Lower lobe of right lung (tissue), 2 donors: ENCODE results near the gene DLGAP1. TPM values are rescaled to one million over a fixed set of nuclear protein-coding genes. Genes with fewer than 3 reads are reported as not detected.
A peak's percentile ranks its signal among the peaks of the same experiment; 100 is the strongest.

ENCODE experiments used
- ATAC-seq, 2 donors: fragments of 200-7000 bp; cut with Tn5 transposase; one replicate each; pipeline ENCODE4 v1.9.1; 2020 to 2022; ENCODE audit warnings: mild to moderate bottlenecking in 2 of 2, moderate library complexity in 2 of 2
- DNase-seq: peaks from one replicate; pipeline ENCODE4 v3.0.0-alpha.2; 2020
- H3K27ac ChIP-seq: fragments of 200-600 bp; one replicate; pipeline ENCODE4 v1.8.0; 2022
- H3K27me3 ChIP-seq: fragments of 200-600 bp; one replicate; pipeline ENCODE4 v1.8.0; 2022; ENCODE audit warnings: low read depth
- H3K36me3 ChIP-seq: fragments of 200-600 bp; one replicate; pipeline ENCODE4 v1.8.0; 2022; ENCODE audit warnings: mild to moderate bottlenecking
- H3K4me1 ChIP-seq: fragments of 200-600 bp; one replicate; pipeline ENCODE4 v1.8.0; 2022
- H3K4me3 ChIP-seq: fragments of 200-600 bp; one replicate; pipeline ENCODE4 v1.8.0; 2022; ENCODE audit warnings: mild to moderate bottlenecking
- H3K9me3 ChIP-seq: fragments of 200-600 bp; one replicate; pipeline ENCODE4 v1.8.0; 2022
- CTCF ChIP-seq: fragments of 200-600 bp; IDR thresholded peaks from one replicate; pipeline ENCODE4 v1.8.0; 2022; ENCODE audit warnings: antibody characterized with exemption, mild to moderate bottlenecking
- intact Hi-C: fragments of 100-400 bp; cut with DNase I; formaldehyde crosslinking; loops from one replicate; pipeline ENCODE4 v1.11.0; 2022
- total RNA-seq: library from RNA; stranded (reverse); fragmentation: NEBNext Ultra II Directional; extraction: Animal tissue kit (Norgen Biotek cat#: 25700); gene quantifications from one replicate; pipeline ENCODE4 v1.2.1, GENCODE V29; 2021
- donor health status: DM: no; HTN: yes; CAD: no; lungs with severe emphysema.

DLGAP1 gene
- total RNA-seq, 1 donor from 2014 or later: 3.8 TPM

DNA sequence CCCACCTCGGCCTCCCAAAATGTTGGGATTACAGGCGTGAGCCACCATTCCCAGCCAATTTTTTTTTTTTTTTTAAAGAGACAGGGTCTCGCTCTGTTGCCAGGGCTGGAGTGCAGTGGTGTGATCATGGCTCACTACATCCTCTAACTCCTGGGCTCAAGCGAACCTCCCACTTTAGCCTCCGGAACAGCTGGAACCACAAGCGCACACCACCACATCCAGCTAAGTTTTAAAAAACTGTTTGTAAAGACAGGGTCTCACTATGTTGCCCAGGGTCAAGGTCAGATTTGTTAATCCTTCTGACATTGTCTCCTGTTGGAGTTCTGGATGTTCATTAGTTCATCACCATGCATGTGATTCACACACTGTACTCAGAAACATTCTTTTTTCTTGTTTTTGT, 855.2 kb downstream of the DLGAP1 start:
- DNase-seq (no peak), ATAC-seq (no peak)
- intact Hi-C loops: loop anchor here (10.0 kb wide), 1 partner anchor 55 kb away; no protein-coding TSS in a partner anchor
- Histone ChIP-seq H3K27ac (no peak overlapping the region), H3K4me3 (no peak overlapping the region), H3K9me3 (no peaks in the 10 kb centered on the region), H3K4me1 (peaks cover 53% of the 10 kb centered on the region), H3K36me3 (no peaks in the 10 kb centered on the region), H3K27me3 (no peaks in the 10 kb centered on the region)
- no peak for TF ChIP-seq CTCF

DNA sequence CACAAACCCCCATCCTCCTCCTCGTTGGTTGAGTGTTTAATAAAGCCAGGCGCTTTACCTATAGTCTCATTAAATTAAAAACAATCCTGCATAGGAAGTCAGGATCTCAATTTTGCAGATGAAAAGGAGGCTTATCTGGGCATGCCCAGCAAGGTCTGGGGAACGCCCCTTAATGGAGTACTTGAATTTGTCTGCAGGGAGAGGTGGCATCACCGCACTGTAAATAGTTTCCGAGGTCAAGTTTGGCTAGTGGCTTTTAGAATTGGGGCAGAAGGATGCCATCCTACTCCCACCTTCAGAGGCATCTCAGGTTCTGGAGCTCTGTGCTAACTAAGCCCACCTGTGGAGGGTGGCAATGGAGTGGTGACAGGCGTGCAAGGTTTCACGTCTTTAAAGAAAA, 855.9 kb downstream of the DLGAP1 start:
- intact Hi-C loops: loop anchor here (10.0 kb wide), 1 partner anchor 56 kb away; no protein-coding TSS in a partner anchor
- Histone ChIP-seq H3K36me3 (no peaks in the 10 kb centered on the region), H3K4me1 (peaks cover 53% of the 10 kb centered on the region), H3K27ac (no peak overlapping the region), H3K4me3 (no peak overlapping the region), H3K27me3 (no peaks in the 10 kb centered on the region), H3K9me3 (no peaks in the 10 kb centered on the region)
- no peak for DNase-seq
- TF ChIP-seq CTCF: no peak
- no peak for ATAC-seq

GRCh38 chr18:3598581-3598980, 856.5 kb downstream of the DLGAP1 start:
- Histone ChIP-seq H3K27me3 (no peaks in the 10 kb centered on the region), H3K9me3 (no peaks in the 10 kb centered on the region), H3K36me3 (no peaks in the 10 kb centered on the region), H3K4me3 (no peak overlapping the region), H3K27ac (peak overlapping the region; percentile 96), H3K4me1 (peaks cover 49% of the 10 kb centered on the region)
- TF ChIP-seq CTCF: no peak
- DNase-seq: no peak
- ATAC-seq: no peak
- intact Hi-C loops: loop anchor here (10.0 kb wide), 1 partner anchor 56 kb away; no protein-coding TSS in a partner anchor

DNA sequence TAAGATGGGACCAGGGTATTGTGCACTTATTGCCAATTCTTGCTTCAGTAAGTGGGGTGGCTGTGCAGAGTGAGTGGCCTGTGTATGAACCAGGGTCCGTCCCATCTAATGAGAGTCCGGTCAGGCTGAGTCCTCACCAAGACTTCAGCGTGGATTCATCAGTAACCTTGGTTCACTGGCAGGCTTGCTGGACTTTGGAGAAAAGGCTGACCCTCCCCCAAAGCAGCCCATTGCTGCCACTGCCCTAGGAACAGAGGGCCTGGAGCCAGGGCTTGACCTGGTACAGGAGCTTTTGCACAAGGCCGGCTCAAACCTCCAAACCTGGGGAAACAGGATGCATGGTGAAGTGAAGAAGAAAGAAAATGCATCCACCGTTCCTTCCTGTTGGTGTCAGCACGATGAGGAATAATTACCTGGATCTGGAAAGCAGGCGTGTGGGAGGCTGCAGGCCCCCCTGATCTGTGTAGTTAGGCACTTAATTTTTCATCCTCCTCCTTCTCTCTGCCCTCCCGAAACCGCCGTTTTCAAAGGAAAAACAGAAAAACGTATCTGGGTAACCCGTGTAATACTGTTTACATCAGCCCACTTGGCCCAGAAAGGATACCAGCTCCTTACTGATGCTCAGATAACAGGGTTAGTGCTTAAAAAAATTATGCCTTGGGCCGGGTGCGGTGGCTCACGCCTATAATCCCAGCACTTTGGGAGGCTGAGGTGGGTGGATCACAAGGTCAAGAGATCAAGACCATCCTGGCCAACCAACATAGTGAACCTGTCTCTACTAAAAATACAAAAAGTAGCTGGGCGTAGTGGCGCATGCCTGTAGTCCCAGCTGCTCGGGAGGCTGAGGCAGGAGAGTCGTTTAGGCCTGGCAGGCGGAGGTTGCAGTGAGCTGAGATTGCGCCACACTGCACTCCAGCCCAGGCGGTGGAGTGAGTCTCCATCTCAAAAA, 857.4 kb downstream of the DLGAP1 start:
- intact Hi-C loops: loop anchor here (10.0 kb wide), 1 partner anchor 57 kb away; no protein-coding TSS in a partner anchor
- DNase-seq (no peak), ATAC-seq (no peak)
- Histone ChIP-seq H3K9me3 (no peaks in the 10 kb centered on the region), H3K4me3 (peak overlapping the region; percentile 57), H3K4me1 (peaks cover 54% of the 10 kb centered on the region), H3K27ac (peak overlapping the region; percentile 96), H3K27me3 (no peaks in the 10 kb centered on the region), H3K36me3 (no peaks in the 10 kb centered on the region)
- TF ChIP-seq CTCF: no peak

GRCh38 chr18:3596637-3597384, 858.3 kb downstream of the DLGAP1 start:
- DNase-seq: peak; percentile 62

More at GRCh38 chr18:3596637-3597384, 858.3 kb downstream of the DLGAP1 start:
- peaks cover 61% of the 10 kb centered on the region for H3K4me1 ChIP-seq
- intact Hi-C loops: loop anchor here (10.0 kb wide), 1 partner anchor 58 kb away; no protein-coding TSS in a partner anchor
- no peaks in the 10 kb centered on the region for H3K9me3 ChIP-seq
- H3K27me3 ChIP-seq: no peaks in the 10 kb centered on the region
- ATAC-seq: peak; percentile 4 to 7
- peak overlapping the region; percentile 96 for H3K27ac ChIP-seq
- peak; percentile 19 for TF ChIP-seq CTCF
- peak overlapping the region; percentile 57 for H3K4me3 ChIP-seq
- no peaks in the 10 kb centered on the region for H3K36me3 ChIP-seq
